Measurements from ENCODE around the gene TGIF1.
A peak's percentile ranks its signal among the peaks of the same experiment; 100 is the strongest.

TGIF1 gene

GRCh38 chr18:3440341-3440740 lies 9.6 kb upstream of the TGIF1 start:
- DNase-seq, result no peak

GRCh38 chr18:3441290-3441689 lies 8.7 kb upstream of the TGIF1 start:
- no peak for DNase-seq

- DNase-seq, result no peak
These were observed 7.1 kb upstream of the TGIF1 start for GRCh38 chr18:3442919-3443318.

GRCh38 chr18:3444296-3444695 lies 5.7 kb upstream of the TGIF1 start:
- DNase-seq, result no peak

- DNase-seq, result no peak
These were observed 5.0 kb upstream of the TGIF1 start for GRCh38 chr18:3444954-3445353.

GRCh38 chr18:3447068-3447894 lies 2.7 kb upstream of the TGIF1 start:
- DNase-seq, result no peak

- DNase-seq, result peak; percentile 61
These were observed 1.8 kb upstream of the TGIF1 start for GRCh38 chr18:3447895-3448837.

GRCh38 chr18:3448838-3449511 lies 997 bp upstream of the TGIF1 start:
- DNase-seq, result no peak

GRCh38 chr18:3449512-3450011 lies 410 bp upstream of the TGIF1 start:
- no peak for DNase-seq

GRCh38 chr18:3450799-3451182 lies 819 bp downstream of the TGIF1 start:
- no peak for DNase-seq

GRCh38 chr18:3451183-3451988 lies 1.4 kb downstream of the TGIF1 start:
- DNase-seq, result no peak

GRCh38 chr18:3451989-3452749 lies 2.2 kb downstream of the TGIF1 start:
- DNase-seq, result no peak

GRCh38 chr18:3452750-3453539 lies 3.0 kb downstream of the TGIF1 start:
- DNase-seq, result no peak

- no peak for DNase-seq
These were observed 3.8 kb downstream of the TGIF1 start for GRCh38 chr18:3453540-3454364.

- no peak for DNase-seq
These were observed 4.6 kb downstream of the TGIF1 start for GRCh38 chr18:3454365-3455089.

- no peak for DNase-seq
These were observed 5.2 kb downstream of the TGIF1 start for GRCh38 chr18:3455090-3455635.

- DNase-seq, result no peak
These were observed 6.1 kb downstream of the TGIF1 start for GRCh38 chr18:3455907-3456685.

- DNase-seq, result no peak
These were observed 6.7 kb downstream of the TGIF1 start for GRCh38 chr18:3456686-3457069.

All from NCI-H2227 treated with DMSO at 0.1 percent for 48 hours (cell line).